Stomach (tissue), 4 donors: ENCODE results near the gene HJURP.

Source experiments
- CTCF ChIP-seq, 7 experiments: fragments of 450-650 bp in 4 of 7; fragments of 200-600 bp in 3 of 7; sonication (generic) in 3 of 7; IDR thresholded peaks; one replicate each; pipeline ENCODE4 v1.5.1; 2016 to 2019; ENCODE audit warnings: antibody characterized with exemption in 7 of 7, control low read depth in 2 of 7, mild to moderate bottlenecking in 1 of 7
- EP300 ChIP-seq: sonication (generic); formaldehyde crosslinking; IDR thresholded peaks from one replicate; pipeline ENCODE4 v1.6.1; 2017; ENCODE audit warnings: antibody characterized with exemption
- POLR2A ChIP-seq, 4 donors: fragments of 450-650 bp; IDR thresholded peaks; one replicate each; pipeline ENCODE4 v1.6.1; 2016; ENCODE audit warnings: antibody characterized with exemption in 4 of 4, control low read depth in 2 of 4, mild to moderate bottlenecking in 1 of 4, moderate library complexity in 1 of 4
- POLR2AphosphoS5 ChIP-seq, 3 donors: sonication (generic); formaldehyde crosslinking; IDR thresholded peaks; one replicate each; pipeline ENCODE4 v1.6.1; 2016; ENCODE audit warnings: antibody characterized with exemption in 3 of 3

- TF ChIP-seq POLR2AphosphoS5 (IDR thresholded peaks at IDR 0.05) (no peak), EP300 (no peak), CTCF (IDR thresholded peaks at IDR 0.05) (no peak), POLR2A (IDR thresholded peaks at IDR 0.05) (no peak)
Observed at GRCh38 chr2:233803994-233804393, 50.3 kb downstream of the HJURP start.
